HepG2 (cell line): Measurements from ENCODE around the gene CDKN2AIP. TPM values are rescaled to one million over a fixed set of nuclear protein-coding genes. Genes with fewer than 3 reads are reported as not detected.
A peak's percentile ranks its signal among the peaks of the same experiment; 100 is the strongest.

Experiments used
- CEBPG ChIP-seq: IDR thresholded peaks from 2 replicates; pipeline ENCODE4 v1.6.1; 2016
- GPN1 ChIP-seq: sonication (generic); formaldehyde crosslinking; IDR thresholded peaks from 2 replicates; pipeline ENCODE4 v1.5.1; 2020; ENCODE audit warnings: missing genetic modification reagents, borderline replicate concordance
- NR0B2 ChIP-seq: sonication (generic); formaldehyde crosslinking; IDR thresholded peaks from 2 replicates; pipeline ENCODE4 v1.4.0; 2020; ENCODE audit warnings: mild to moderate bottlenecking, missing genetic modification reagents
- ZBTB21 ChIP-seq: sonication (generic); formaldehyde crosslinking; IDR thresholded peaks from 2 replicates; pipeline ENCODE4 v1.4.0; 2020; ENCODE audit warnings: missing genetic modification reagents
- ZBTB37 ChIP-seq: sonication (generic); formaldehyde crosslinking; IDR thresholded peaks from 2 replicates; pipeline ENCODE4 v1.4.0; 2020; ENCODE audit warnings: mild to moderate bottlenecking, missing genetic modification reagents
- ZFP62 ChIP-seq: sonication (generic); formaldehyde crosslinking; IDR thresholded peaks from 2 replicates; pipeline ENCODE4 v1.4.0; 2020; ENCODE audit warnings: missing genetic modification reagents
- ZNF329 ChIP-seq: sonication (generic); formaldehyde crosslinking; IDR thresholded peaks from 2 replicates; pipeline ENCODE4 v1.9.0; 2021; ENCODE audit warnings: low read depth, mild to moderate bottlenecking, missing genetic modification reagents
- ZNF337 ChIP-seq: sonication (generic); formaldehyde crosslinking; IDR thresholded peaks from 2 replicates; pipeline ENCODE4 v1.5.1; 2020; ENCODE audit warnings: missing genetic modification reagents, low read depth, mild to moderate bottlenecking, borderline replicate concordance
- ZNF451 ChIP-seq: sonication (generic); formaldehyde crosslinking; IDR thresholded peaks from 2 replicates; pipeline ENCODE4 v1.5.0; 2020; ENCODE audit warnings: mild to moderate bottlenecking, missing genetic modification reagents
- polyA plus RNA-seq, 8 experiments: library from polyadenylated mRNA; depleted of rRNA in 3 of 8; stranded (reverse) in 7 of 8; unstranded in 1 of 8; fragments of >200 nt; fragmentation: Illumina TruSeq in 4 of 8; extraction: Trizol in 4 of 8; gene quantifications; 2 replicates each; pipeline versions ENCODE4 v1.2.1 to v1.2.3, GENCODE V29; 2011 to 2016; ENCODE audit warnings: low read depth in 4 of 8, missing spikeins in 1 of 8, mixed read lengths in 1 of 8; ENCODE audit not compliant: insufficient read depth in 1 of 8
- total RNA-seq, 5 experiments: library from RNA; depleted of rRNA; stranded (reverse); fragments of >200 nt; fragmentation: Illumina TruSeq; extraction: Trizol; gene quantifications; 2 replicates each; pipeline ENCODE4 v1.2.3, GENCODE V29; 2016; ENCODE audit warnings: low read depth in 1 of 5
- TF ChIP-seq, protein P1 (sequence below), 2 experiments: sonication (generic) in 1 of 2; formaldehyde crosslinking in 1 of 2; IDR thresholded peaks; 2 replicates each; pipeline versions ENCODE4 v1.6.1 to v1.9.0; 2014 to 2022; ENCODE audit warnings: antibody characterized with exemption in 1 of 2, borderline replicate concordance in 1 of 2, inconsistent platforms in 1 of 2, low read depth in 1 of 2, missing genetic modification reagents in 1 of 2
- TF ChIP-seq, protein P2 (sequence below): IDR thresholded peaks from 2 replicates; pipeline ENCODE4 v1.6.1; 2016; ENCODE audit warnings: low read depth, control low read depth
- TF ChIP-seq, protein P3 (sequence below), 2 experiments: sonication (generic) in 1 of 2; formaldehyde crosslinking in 1 of 2; IDR thresholded peaks; 2 replicates each; pipeline versions ENCODE4 v1.5.1 to v1.6.1; 2011 to 2020; ENCODE audit warnings: borderline replicate concordance in 1 of 2, low read depth in 1 of 2, low read length in 1 of 2, mild to moderate bottlenecking in 1 of 2, missing genetic modification reagents in 1 of 2, moderate library complexity in 1 of 2

CDKN2AIP gene
- total and polyA plus RNA-seq, 2 of the 13 experiments (the other 11 are each of a cell fraction or from before 2014, with no cell fraction given) = 17.0 to 18.7 TPM

- TF ChIP-seq, protein P1, sequence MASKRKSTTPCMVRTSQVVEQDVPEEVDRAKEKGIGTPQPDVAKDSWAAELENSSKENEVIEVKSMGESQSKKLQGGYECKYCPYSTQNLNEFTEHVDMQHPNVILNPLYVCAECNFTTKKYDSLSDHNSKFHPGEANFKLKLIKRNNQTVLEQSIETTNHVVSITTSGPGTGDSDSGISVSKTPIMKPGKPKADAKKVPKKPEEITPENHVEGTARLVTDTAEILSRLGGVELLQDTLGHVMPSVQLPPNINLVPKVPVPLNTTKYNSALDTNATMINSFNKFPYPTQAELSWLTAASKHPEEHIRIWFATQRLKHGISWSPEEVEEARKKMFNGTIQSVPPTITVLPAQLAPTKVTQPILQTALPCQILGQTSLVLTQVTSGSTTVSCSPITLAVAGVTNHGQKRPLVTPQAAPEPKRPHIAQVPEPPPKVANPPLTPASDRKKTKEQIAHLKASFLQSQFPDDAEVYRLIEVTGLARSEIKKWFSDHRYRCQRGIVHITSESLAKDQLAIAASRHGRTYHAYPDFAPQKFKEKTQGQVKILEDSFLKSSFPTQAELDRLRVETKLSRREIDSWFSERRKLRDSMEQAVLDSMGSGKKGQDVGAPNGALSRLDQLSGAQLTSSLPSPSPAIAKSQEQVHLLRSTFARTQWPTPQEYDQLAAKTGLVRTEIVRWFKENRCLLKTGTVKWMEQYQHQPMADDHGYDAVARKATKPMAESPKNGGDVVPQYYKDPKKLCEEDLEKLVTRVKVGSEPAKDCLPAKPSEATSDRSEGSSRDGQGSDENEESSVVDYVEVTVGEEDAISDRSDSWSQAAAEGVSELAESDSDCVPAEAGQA (IDR thresholded peaks at IDR 0.05; ENCODE audit: low read depth) = no peak
- TF ChIP-seq, protein P1 (CRISPR knock-in tag; IDR thresholded peaks at IDR 0.05; ENCODE audit: borderline replicate concordance) = no peak; the same call in none of the 2 replicates
- no peak; the same call in 1 of the 2 replicates for TF ChIP-seq ZNF337
- peak; percentile 55; the same call in 1 of the 2 replicates for TF ChIP-seq ZBTB37 (CRISPR knock-in tag)
- no peak; the same call in 1 of the 2 replicates for TF ChIP-seq NR0B2
- TF ChIP-seq ZFP62 (CRISPR knock-in tag) = no peak
- TF ChIP-seq, protein P2, sequence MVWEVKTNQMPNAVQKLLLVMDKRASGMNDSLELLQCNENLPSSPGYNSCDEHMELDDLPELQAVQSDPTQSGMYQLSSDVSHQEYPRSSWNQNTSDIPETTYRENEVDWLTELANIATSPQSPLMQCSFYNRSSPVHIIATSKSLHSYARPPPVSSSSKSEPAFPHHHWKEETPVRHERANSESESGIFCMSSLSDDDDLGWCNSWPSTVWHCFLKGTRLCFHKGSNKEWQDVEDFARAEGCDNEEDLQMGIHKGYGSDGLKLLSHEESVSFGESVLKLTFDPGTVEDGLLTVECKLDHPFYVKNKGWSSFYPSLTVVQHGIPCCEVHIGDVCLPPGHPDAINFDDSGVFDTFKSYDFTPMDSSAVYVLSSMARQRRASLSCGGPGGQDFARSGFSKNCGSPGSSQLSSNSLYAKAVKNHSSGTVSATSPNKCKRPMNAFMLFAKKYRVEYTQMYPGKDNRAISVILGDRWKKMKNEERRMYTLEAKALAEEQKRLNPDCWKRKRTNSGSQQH = 0 out of 2 replicates have a peak, but pooled peaks have one; percentile 54
- peak; percentile 13; the same call in 1 of the 2 replicates for TF ChIP-seq GPN1 (CRISPR knock-in tag)
- peak; percentile 82 for TF ChIP-seq ZNF451 (CRISPR knock-in tag)
- peak; percentile 75 for TF ChIP-seq ZNF329 (CRISPR knock-in tag)
- TF ChIP-seq, protein P3, sequence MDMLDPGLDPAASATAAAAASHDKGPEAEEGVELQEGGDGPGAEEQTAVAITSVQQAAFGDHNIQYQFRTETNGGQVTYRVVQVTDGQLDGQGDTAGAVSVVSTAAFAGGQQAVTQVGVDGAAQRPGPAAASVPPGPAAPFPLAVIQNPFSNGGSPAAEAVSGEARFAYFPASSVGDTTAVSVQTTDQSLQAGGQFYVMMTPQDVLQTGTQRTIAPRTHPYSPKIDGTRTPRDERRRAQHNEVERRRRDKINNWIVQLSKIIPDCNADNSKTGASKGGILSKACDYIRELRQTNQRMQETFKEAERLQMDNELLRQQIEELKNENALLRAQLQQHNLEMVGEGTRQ (IDR thresholded peaks at IDR 0.05; ENCODE audit: low read depth, low read length) = no peak
- TF ChIP-seq, protein P3 (CRISPR knock-in tag; IDR thresholded peaks at IDR 0.05; ENCODE audit: borderline replicate concordance) = peak; percentile 20; the same call in 1 of the 2 replicates
- no peak; the same call in 1 of the 2 replicates for TF ChIP-seq ZBTB21 (CRISPR knock-in tag)
- no peak for TF ChIP-seq CEBPG (CRISPR knock-in tag)
Observed at GRCh38 chr4:183444214-183445096, at the start of gene CDKN2AIP (continued).
